Stimulated activated naive CD8-positive, alpha-beta T cell treated with anti-CD3 and anti-CD28 coated beads, Interleukin-15, Interleukin-2, amounts not matched to agents 100 U/mL and 50 U/mL, for 24 hours (primary cell): ENCODE results near the gene ZBED5.
A peak's percentile ranks its signal among the peaks of the same experiment; 100 is the strongest.
"Not testable (repeated sequence)": the region's sequence is repeated elsewhere in the genome, so short reads cannot be mapped to it uniquely, and the experiment has no call there.

Experiments
- ATAC-seq: fragments of 150-1000 bp; cut with Tn5 transposase; one replicate; pipeline ENCODE4 v1.10.0; 2021
- DNase-seq: peaks from one replicate; pipeline ENCODE4 v3.0.0; 2021

Gene ZBED5

DNA sequence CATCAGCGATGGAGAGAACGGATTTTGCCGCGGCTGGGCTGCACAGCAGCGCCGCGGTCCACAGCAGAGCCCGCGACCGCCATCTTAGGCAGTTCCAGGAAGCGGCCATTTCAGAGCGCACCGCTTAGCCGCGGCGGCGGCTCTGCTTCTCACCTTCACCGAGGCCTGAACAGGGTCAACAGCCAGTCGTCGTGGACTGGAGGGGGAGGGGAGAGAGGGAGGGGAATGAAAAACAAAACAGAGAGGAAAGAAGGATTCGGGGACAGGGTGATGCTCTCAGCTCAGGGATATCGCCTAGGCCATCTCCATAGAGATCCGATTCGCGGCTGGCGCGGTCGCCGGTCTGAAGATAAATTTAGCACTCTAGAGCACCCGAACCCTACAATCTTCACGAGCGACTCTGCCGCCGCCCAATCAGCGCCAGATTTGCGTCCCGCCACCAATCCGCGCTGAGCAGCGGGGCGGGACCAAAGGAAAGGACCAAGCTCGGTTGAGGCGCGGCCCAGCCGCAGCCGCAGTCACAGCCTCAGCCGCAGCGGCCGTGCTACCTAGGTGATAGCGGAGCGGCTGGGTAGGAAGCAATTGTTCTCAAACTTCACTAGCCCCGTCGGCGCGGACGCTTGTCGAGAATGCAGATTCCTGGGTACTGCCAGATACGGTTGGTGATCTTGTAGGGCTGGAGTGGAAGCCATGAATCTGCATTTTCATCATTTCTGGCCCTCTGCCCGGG, at the start of gene ZBED5:
ZBED5 (minus strand) TSS at position 345 of the 730 bp plus-strand sequence. CDS start 3,108 bp downstream, outside the sequence.
- ATAC-seq (peak; percentile 93), DNase-seq (peak; percentile 95)

DNA sequence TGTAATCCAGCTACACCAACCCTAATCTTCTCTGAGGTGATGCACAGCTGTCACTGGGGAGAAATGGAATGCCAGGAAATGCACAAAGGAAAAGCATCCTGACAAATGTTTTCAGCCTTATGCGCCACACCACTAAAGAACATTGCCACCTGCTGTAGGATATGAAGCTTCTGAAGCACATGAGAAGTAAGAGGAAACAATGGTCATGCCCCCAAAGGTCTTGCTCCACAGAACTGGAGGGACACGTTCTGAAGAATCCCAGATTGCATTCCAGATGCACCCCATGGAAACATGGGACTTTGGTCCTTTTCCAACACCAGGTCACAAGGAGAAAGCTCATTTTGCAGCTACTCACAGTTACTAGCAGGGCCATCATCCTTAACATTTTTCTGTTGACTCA, 48.7 kb upstream of the ZBED5 start:
- ATAC-seq (no peak), DNase-seq (no peak)

DNA sequence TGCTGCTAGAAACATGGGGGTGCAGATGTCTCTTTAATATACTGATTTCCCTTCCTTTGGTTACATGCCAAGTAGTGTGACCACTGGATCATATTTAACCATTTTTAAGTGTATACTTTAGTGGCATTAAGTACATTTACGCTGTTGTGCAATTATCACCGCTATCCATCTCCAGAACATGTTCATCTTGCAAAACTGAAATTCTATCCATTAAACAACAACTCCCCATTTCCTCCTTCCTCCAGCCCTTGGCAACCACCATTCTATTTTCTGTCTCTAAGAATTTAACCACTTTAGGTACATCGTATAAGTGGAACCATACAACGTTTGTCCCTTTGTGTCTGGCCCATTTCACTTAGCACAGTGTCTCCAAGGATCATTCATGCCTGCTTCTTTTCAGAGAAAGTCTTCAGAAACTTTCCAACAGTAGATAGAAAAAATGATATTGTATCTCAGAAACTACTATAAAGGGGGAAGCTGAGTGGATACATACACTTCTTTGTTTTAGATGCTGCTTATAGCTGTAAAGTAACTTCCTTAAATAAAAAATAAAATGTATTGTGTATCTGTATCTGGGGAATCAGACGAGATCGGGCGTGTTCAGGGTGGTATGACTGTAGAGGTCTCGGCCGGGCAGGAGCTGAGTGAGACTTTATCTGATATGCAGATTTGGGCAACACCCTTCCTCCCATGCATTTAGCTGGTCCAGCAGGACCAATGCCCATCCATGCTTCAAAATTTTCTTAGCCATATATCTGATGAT, 44.6 kb upstream of the ZBED5 start:
- no peak for DNase-seq
- ATAC-seq: no peak

DNA sequence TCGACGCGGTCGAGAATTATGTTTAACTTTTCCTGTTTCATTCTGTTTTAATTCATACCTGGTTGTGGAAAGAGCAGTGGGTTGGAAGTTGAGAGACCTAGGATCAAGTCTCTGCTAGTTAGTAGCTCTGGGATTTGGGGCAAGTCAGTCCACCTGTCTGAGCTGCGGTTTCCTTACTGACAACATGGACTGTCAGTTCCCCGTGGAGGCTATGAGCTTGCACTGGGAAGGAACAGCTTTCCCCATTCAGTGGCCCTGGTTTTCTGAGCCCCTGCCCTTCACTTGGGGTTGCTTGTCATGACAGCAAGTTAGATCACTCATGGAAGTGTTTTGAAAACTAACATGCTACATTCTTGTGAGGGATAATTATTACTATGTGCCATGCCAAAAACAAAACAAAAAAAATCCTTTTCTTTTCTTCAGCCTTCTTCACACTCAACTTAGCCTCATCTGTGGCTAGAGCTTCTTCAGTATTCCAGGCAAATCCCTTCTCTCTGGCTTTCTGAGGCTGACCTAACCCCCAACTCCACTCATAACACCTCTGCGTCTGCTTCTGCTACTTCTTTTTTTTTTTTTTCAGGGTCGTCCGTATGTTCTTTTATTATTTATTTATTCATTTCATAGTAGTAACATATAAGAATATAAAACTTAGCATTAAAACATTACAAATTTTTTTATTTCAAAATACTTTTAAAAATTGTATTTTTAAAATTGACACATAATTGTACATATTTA, 43.0 kb upstream of the ZBED5 start:
- ATAC-seq (no peak), DNase-seq (no peak)

DNA sequence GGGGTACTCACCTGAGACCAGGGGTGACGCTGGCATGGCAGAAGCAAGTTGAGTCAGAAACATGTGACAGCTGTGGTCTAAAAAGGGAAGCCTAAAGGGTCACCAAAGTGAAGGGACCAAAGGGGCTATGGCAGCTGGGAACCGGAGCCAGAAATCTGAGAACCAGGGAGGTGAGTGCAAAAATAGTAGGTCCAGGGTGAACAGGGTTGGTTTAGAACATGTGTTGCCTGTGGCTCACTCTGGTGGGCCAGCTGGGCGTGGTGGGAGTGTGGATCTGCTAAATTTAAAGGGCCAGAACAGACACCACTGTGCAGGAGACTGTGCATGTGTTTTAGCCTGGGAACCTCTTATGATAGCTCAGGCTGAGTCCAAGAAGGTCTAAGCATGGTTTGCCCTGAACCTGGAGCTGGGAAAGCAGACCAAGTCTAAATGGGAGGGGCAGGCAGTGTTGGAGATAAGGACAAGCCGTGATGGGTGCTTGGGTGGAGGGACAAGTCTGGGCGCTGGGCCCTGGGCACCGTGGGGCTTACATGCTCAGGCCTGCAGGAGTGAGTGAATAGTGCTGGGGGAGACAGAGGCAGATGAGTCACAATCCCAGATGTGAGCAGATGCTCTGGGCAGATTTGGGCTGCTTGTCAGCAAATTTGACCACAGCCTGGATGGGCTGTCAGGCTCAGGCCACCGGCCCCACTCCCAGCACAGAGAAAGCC, 41.4 kb upstream of the ZBED5 start:
- peak; percentile 53 for ATAC-seq
- DNase-seq: peak; percentile 21

DNA sequence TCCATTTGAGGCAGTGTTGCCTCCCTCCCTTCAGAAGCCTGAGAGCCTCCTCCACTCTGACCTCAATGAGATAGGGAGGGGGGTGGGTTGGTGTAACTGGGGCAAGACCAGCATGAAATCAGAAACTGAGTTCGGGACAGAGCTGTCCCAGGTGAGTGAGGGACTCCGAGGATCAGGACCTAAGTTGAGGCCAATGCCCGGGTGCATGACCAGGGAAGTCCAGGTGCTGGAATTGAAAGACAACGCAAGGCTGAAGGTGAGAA, 40.8 kb upstream of the ZBED5 start:
- ATAC-seq: no peak
- DNase-seq: no peak

DNA sequence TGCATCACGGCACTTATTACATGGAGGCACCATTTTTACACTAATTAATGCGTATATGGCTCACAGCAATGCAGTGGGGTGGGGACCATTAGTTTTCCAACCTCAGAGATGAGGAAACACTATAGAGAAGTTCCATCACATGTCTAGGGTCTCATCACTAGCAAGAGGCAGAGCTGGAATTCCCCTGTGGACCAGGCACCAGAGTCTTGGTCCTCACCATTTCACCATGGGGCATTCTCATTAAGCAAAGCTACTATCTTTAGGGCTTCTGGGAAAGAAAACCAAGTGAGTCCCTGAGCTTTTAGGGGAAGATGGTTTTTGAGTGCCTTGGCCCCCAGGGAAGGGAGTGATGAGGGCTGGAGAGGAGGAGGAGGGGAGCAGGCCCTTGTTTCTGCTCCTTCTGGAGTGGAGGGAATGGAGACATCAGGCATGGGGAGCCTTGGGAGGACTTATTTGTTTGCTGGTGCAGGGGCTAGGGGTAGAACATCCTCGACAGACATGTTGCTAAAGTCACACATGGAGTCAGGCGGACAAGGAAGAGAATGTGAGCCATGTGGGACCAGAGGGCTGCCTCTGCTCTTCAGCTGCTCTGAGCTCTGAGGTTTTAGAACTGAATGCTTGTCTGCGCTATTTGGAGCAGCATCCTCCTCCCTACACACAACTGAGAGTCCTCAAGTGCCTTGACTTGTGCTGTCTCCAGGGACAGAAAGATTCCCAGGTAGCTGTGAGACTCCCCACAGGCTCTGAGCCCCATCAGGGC, 40.3 kb upstream of the ZBED5 start:
- no peak for DNase-seq
- ATAC-seq: no peak

DNA sequence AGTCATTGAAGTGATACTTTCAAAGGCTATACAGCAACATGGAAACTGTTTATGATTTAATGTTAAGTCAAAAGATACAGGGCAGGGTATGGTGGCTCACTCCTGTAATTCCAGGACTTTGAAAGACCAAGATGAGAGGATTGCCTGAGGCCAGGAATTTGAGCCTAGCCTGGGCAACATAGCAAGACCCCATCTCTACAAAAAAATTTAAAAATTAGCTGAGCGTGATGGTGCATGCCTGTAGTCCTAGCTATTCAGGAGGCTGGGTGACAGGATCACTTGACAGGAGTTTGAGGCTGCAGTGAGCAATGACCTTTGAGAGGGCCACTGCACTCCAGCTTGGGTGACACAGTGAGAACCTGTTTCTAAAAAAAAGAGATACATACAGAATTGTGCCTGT, 39.3 kb upstream of the ZBED5 start:
- no peak for DNase-seq
- ATAC-seq: no peak

DNA sequence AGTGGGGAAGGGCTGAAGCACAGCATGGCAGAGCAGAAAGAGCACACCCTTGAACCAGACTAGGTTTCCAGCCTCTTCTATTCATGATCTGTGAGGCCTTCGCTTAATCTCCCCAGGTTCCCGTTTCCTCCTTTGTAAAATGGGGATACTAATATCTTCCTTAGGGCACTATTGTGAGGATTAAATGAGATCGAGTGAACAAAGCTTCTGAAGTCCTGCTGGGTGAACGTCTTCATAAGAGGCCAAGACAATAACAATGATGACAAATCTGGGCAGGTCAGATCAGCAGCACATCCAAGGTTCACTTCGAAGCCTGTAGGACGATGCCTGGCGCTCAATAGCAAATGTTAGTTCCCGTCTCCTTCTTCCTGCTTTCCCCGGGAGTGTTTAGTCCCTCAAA, 38.6 kb upstream of the ZBED5 start:
- ATAC-seq (no peak), DNase-seq (no peak)

DNA sequence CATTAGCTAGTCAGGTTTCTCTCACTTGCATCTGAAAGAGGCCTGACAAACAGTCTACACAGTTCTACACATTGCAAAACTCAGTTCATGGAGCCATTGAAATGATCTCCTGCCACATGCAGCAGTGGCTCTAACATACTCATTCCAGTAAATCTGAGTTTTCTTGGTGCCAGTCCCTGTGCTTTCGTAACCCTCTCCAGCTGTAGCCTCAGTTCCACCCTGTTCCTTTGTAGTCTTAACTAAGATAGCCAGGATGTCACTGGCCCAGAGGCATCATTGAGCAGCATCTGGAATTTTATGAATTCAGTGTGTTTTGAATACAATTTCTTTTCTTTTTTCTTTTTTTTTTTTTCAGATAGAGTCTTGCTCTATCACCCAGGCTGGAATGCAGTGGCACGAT, 37.4 kb upstream of the ZBED5 start:
- no peak for ATAC-seq

DNA sequence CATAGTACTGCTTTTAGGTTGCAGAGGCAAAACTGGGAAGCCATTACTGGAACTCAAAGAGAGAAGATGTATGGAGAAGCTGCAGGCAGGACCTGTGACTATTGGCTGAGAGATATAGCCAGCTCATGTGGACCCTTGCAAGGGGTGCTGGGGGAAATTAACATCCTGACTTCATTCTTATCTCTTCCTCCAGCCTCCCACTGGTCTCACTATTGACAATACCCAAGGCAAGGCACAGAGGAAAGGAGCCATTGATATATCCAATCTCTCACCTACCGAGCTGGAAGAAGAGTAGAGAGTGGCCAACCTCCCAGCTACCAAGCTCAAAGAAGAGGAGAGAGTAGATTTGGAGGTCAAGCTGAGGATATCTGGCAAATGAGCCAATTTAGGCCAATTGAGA, 36.8 kb upstream of the ZBED5 start:
- ATAC-seq (no peak), DNase-seq (no peak)

More for the DNA sequence above, 37.4 kb upstream of the ZBED5 start:
- no peak for DNase-seq

DNA sequence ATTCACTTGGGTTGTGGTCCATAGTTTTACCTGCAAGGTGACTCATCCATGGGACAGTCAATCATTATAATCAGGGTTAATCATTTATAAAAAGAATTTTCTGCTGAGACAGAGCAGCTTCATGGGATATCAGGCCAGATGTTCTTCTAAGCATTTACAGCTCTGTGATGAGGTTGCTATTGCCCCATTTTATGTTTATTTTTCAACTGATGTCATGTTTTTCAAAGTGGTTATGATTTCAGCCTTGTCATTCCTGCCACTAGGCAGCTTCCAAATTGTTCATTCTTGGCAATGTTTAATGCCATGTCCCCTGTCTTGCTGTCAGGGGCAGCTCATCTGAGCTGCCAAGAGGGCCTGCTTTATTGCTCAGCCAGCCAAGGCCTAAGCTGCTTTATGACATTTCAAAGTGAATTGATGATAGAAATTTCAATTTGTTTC, 35.9 kb upstream of the ZBED5 start:
- DNase-seq (no peak), ATAC-seq (no peak)

DNA sequence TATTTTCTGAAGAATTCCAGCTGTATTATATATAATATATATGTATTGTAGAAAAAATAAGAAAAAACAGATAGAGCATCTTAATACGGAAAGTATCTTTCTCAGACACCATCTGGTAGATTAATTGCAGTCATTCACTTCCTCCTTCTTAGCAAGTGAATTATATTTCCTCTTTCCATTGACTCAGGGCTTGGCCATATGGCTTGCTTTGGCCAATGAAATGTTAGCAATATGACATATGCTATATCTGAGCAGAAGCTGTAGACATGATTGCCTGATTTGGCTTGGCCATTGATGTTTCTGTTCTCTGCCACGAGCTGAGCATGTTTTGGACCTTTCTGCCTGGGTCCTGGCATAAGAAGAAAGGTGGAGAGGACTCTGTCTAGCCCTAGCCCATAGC, 34.4 kb upstream of the ZBED5 start:
- no peak for DNase-seq
- ATAC-seq: no peak

DNA sequence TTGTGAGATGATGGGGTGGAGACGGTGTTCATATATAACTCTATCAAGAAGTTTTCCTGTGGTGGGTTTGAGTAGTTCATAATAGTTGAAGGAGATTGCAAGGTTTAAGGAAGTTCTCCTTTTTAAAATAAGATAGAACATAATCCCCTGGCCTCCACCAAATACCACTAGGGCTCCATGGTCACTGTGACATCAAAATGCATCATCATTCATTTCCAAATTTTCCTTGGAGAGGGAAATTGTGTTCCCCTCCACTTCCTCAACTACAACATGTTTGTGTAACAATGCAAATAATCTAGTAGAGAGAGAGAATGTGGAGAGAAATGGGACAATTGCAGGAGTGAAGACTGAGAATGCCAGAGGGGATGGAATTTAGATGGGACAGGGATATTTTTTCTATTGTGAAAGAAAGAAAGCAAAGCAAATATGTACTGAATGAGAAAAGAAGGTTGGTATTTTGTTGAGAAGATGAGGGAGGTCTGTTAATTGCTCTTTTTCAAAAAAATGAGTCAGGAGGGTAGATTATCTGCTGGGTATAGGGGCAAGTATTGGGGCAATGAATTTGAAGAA, 33.4 kb upstream of the ZBED5 start:
- no peak for DNase-seq

DNA sequence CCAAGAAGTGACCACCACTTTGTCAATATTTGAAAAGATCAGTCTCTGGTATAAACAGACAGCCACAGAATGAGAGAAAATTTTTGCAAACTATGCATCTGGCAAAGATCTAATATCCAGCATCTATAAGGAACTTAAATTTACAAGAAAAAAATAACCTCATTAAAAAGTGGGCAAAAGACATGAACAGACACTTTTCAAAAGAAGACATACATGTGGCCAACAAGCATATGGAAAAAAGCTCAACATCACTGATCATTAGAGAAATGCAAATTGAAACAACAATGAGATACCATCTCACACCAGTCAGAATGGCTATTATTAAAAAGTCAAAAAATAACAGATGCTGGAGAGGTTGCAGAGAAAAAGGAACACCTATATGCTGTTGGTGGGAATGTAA, 32.2 kb upstream of the ZBED5 start:
- not testable (repeated sequence) for DNase-seq, ATAC-seq

More for the DNA sequence above, 33.4 kb upstream of the ZBED5 start:
- no peak for ATAC-seq

DNA sequence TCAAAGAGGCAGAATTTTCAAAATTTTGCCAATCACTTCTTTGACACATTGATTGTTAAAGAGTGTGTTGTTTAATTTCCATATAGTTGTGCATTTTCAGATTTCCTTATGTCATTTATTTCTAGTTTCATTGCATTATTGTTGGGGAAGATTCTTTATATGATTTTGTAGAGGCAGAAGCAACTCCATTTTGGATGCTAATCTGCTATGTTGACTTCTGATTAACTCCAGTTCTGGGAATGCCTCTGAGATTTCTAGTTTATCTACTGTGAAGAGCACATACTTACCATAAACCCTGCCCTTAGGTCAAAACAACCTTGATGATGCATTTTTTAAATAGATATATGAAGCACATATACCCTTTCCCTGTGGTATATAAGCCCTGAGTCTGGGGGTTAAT, 29.5 kb upstream of the ZBED5 start:
- ATAC-seq (no peak), DNase-seq (no peak)

DNA sequence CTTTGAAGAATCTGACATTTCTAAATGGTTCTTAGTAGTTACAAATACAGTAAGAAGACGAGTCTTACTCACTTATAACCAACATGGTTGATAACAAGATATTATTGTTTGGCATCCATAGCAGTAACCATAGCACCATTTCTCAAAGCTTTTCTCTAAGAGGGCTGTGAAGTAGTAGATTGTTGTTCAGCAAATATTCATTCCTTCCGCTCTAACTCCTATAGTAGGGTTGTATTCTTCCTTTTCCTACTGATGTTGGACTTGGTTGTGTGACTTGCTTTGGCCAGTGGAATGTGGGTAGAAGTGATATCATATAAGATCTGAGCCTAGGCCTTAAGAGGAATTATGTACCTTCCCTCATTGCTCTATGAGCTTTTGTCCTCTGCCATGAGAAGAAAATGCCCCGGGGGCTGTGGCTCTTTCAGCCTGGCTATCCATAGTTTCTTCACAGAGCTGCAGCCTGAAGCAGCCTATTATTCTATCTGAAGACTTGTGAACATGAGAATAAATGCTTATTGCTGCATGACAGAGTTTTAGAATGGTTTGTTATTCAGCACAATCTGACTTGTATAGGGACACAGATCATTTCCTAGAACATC, 28.9 kb upstream of the ZBED5 start:
- no peak for DNase-seq
- ATAC-seq: no peak

DNA sequence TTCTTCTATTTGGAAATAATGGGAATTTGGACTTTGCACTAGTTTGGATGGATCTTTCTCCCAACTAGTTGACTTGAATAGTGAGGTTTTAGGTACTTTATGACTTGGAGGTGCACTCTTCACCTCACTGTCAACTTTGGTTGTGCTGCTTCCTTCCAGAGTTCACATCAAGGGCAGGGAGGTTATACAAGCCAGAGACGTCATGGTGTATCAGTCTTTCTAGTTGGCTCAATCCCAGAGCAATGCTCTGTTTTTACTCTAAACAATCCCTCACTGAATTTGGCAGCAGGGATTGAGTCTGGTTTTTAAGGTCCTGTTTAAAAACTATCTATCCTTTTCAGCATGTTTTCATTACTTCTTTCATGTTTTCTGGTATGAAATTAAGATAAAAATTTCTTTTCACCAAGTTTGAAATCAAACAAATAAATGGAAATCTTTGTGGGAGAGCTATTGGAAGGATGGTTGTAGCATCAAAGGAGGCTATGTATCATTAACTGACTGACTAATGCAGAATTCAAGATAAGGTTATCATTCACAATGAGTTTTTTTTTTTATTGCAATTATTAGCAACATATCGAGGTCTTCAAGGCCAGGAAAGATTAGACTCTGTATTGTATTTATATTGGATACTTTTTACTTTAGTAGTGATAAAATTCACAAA, 28.0 kb upstream of the ZBED5 start:
- no peak for DNase-seq
- ATAC-seq: no peak

DNA sequence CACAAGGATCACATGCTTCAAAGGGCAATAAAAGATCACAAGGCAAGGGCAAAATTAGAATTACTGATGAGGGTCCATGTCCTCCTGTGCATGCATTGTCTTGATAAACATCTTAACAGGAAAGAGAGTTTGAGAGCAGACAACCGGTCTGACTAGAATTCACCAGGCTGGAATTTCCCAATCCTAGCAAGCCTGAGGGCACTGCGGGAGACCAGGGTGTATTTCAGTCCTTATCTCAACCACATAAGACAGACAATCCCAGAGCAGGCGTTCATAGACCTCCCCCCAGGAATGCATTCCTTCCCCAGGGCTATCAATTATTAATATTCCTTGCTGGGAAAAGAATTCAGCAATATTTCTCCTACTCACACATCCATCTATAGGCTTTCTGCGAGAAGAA, 26.4 kb upstream of the ZBED5 start:
- not testable (repeated sequence) for ATAC-seq

DNA sequence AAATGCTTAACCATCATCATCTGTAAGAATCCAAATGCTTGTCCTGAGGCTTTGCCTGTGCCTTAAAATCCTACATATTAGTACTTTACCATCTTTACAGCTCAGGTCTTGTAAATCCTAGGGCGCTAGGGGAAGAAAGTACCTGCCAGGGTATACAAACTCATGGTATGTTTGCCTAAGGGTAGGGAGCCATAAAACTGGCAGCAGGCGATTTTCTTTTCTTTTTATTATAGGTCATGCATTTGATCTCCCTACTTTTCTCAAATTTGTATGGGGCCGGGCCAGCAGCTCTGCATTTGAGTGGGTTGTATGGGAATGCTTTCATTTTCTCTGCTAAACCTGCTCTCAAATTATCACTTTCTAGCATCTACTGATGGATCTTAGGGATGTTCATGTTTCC, 24.0 kb upstream of the ZBED5 start:
- DNase-seq (no peak), ATAC-seq (no peak)

More for the DNA sequence above, 26.4 kb upstream of the ZBED5 start:
- DNase-seq: not testable (repeated sequence)
